HepG2 (cell line): Measurements from ENCODE around the gene LYRM4. TPM values are rescaled to one million over a fixed set of nuclear protein-coding genes. Genes with fewer than 3 reads are reported as not detected.
A peak's percentile ranks its signal among the peaks of the same experiment; 100 is the strongest.

Source experiments
- AKNA ChIP-seq: sonication (generic); formaldehyde crosslinking; IDR thresholded peaks from 2 replicates; pipeline ENCODE4 v1.4.0; 2020; ENCODE audit warnings: missing genetic modification reagents, borderline replicate concordance
- CBX1 ChIP-seq: IDR thresholded peaks from one replicate; pipeline ENCODE4 v1.6.1; 2016; ENCODE audit warnings: antibody characterized with exemption, low read depth
- CTCF ChIP-seq: sonication (generic); formaldehyde crosslinking; IDR thresholded peaks from 2 replicates; pipeline ENCODE4 v1.5.0; 2020; ENCODE audit warnings: mild to moderate bottlenecking, missing genetic modification reagents, moderate library complexity
- DMTF1 ChIP-seq: sonication (generic); formaldehyde crosslinking; IDR thresholded peaks from 2 replicates; pipeline ENCODE4 v1.4.0; 2020; ENCODE audit warnings: mild to moderate bottlenecking, missing genetic modification reagents
- HOMEZ ChIP-seq: IDR thresholded peaks from 2 replicates; pipeline ENCODE4 v1.6.1; 2016; ENCODE audit warnings: low read depth
- IRF9 ChIP-seq: sonication (generic); formaldehyde crosslinking; IDR thresholded peaks from 2 replicates; pipeline ENCODE4 v1.8.0; 2022; ENCODE audit warnings: missing genetic modification reagents, mild to moderate bottlenecking, borderline replicate concordance
- NR2C2 ChIP-seq: sonication (generic); formaldehyde crosslinking; IDR thresholded peaks from 2 replicates; pipeline ENCODE4 v1.4.0; 2020; ENCODE audit warnings: missing genetic modification reagents, mild to moderate bottlenecking, moderate library complexity, borderline replicate concordance
- RARG ChIP-seq: sonication (generic); formaldehyde crosslinking; IDR thresholded peaks from 2 replicates; pipeline ENCODE4 v1.4.0; 2020; ENCODE audit warnings: low read depth, mild to moderate bottlenecking, missing genetic modification reagents
- SALL1 ChIP-seq: sonication (generic); formaldehyde crosslinking; IDR thresholded peaks from 2 replicates; pipeline ENCODE4 v1.8.0; 2022; ENCODE audit warnings: mild to moderate bottlenecking, missing genetic modification reagents
- SMC3 ChIP-seq: IDR thresholded peaks from 2 replicates; pipeline ENCODE4 v1.6.1; 2011; ENCODE audit warnings: low read length, improper control_type of control experiment
- ZFAT ChIP-seq: sonication (generic); formaldehyde crosslinking; conservative IDR thresholded peaks from 2 replicates; pipeline ENCODE4 v1.8.1; 2023; ENCODE audit warnings: missing genetic modification reagents, inconsistent platforms
- ZNF160 ChIP-seq: sonication (generic); formaldehyde crosslinking; IDR thresholded peaks from 2 replicates; pipeline ENCODE4 v1.8.0; 2022; ENCODE audit warnings: mild to moderate bottlenecking, inconsistent platforms, missing genetic modification reagents
- ZNF263 ChIP-seq: sonication (generic); formaldehyde crosslinking; IDR thresholded peaks from 2 replicates; pipeline ENCODE4 v1.4.0; 2020; ENCODE audit warnings: missing genetic modification reagents
- ZNF350 ChIP-seq: sonication (generic); formaldehyde crosslinking; IDR thresholded peaks from 2 replicates; pipeline ENCODE4 v1.4.0; 2020; ENCODE audit warnings: mild to moderate bottlenecking, low read depth, missing genetic modification reagents, borderline replicate concordance
- ZNF367 ChIP-seq: sonication (generic); formaldehyde crosslinking; IDR thresholded peaks from 2 replicates; pipeline ENCODE4 v1.4.0; 2020; ENCODE audit warnings: missing genetic modification reagents, borderline replicate concordance
- ZNF513 ChIP-seq: sonication (generic); formaldehyde crosslinking; conservative IDR thresholded peaks from 2 replicates; pipeline ENCODE4 v1.5.0; 2020; ENCODE audit warnings: missing genetic modification reagents
- ZNF629 ChIP-seq: sonication (generic); formaldehyde crosslinking; conservative IDR thresholded peaks from 2 replicates; pipeline ENCODE4 v1.5.0; 2020; ENCODE audit warnings: missing genetic modification reagents
- polyA plus RNA-seq, 8 experiments: library from polyadenylated mRNA; depleted of rRNA in 3 of 8; stranded (reverse) in 7 of 8; unstranded in 1 of 8; fragments of >200 nt; fragmentation: Illumina TruSeq in 4 of 8; extraction: Trizol in 4 of 8; gene quantifications; 2 replicates each; pipeline versions ENCODE4 v1.2.1 to v1.2.3, GENCODE V29; 2011 to 2016; ENCODE audit warnings: low read depth in 4 of 8, missing spikeins in 1 of 8, mixed read lengths in 1 of 8; ENCODE audit not compliant: insufficient read depth in 1 of 8
- total RNA-seq, 5 experiments: library from RNA; depleted of rRNA; stranded (reverse); fragments of >200 nt; fragmentation: Illumina TruSeq; extraction: Trizol; gene quantifications; 2 replicates each; pipeline ENCODE4 v1.2.3, GENCODE V29; 2016; ENCODE audit warnings: low read depth in 1 of 5

LYRM4 gene
- total and polyA plus RNA-seq, 2 of the 13 experiments (the other 11 are each of a cell fraction or from before 2014, with no cell fraction given): 64.6 to 67.5 TPM

- TF ChIP-seq CTCF (CRISPR knock-in tag) (no peak), ZFAT (CRISPR knock-in tag) (no peak), AKNA (CRISPR knock-in tag) (no peak), ZNF350 (CRISPR knock-in tag) (no peak), HOMEZ (CRISPR knock-in tag) (peak; percentile 88; the same call in 1 of the 2 replicates), SALL1 (CRISPR knock-in tag) (0 out of 2 replicates have a peak, but pooled peaks have one; percentile 5), NR2C2 (peak; percentile 72), ZNF629 (CRISPR knock-in tag) (no peak), DMTF1 (no peak), CBX1 (no peak), IRF9 (no peak), ZNF263 (no peak), RARG (CRISPR knock-in tag) (no peak), ZNF513 (CRISPR knock-in tag) (no peak), ZNF367 (CRISPR knock-in tag) (no peak), SMC3 (no peak), ZNF160 (CRISPR knock-in tag) (no peak)
Measured at GRCh38 chr6:5073992-5074391, 186.8 kb downstream of the LYRM4 start (continued).
